ENCODE results near the gene MRPL28.
"Not testable (repeated sequence)": the region's sequence is repeated elsewhere in the genome, so short reads cannot be mapped to it uniquely, and the experiment has no call there.

Gene MRPL28

DNA sequence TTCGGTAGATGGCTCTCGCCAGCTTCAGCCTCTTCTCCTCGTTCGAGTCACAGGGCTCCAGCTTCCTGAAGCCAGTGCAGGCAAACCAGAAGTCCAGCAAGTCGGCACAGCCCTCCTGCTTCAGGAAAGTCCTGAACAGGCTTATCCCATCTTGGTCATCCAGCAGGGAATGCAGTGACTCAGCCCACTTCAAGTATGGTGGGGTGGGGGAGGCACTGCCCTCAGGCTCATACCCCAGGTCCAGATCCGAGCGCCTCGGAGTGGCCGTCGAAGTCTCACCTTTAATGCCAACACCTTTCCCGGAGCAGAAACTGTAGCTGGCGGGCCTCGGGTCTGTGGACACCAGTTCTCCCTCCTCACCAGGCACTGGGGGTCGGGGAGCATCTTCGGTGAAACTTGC is 23.8 kb downstream of the MRPL28 start:
- POLR2A ChIA-PET (ENCODE audit: low non-redundant PET) = no interaction called here
- peak overlapping the region; percentile 77 for H3K27ac ChIP-seq
- peak; percentile 79 for DNase-seq (ENCODE audit: low spot score)
- TF ChIP-seq, protein P1, sequence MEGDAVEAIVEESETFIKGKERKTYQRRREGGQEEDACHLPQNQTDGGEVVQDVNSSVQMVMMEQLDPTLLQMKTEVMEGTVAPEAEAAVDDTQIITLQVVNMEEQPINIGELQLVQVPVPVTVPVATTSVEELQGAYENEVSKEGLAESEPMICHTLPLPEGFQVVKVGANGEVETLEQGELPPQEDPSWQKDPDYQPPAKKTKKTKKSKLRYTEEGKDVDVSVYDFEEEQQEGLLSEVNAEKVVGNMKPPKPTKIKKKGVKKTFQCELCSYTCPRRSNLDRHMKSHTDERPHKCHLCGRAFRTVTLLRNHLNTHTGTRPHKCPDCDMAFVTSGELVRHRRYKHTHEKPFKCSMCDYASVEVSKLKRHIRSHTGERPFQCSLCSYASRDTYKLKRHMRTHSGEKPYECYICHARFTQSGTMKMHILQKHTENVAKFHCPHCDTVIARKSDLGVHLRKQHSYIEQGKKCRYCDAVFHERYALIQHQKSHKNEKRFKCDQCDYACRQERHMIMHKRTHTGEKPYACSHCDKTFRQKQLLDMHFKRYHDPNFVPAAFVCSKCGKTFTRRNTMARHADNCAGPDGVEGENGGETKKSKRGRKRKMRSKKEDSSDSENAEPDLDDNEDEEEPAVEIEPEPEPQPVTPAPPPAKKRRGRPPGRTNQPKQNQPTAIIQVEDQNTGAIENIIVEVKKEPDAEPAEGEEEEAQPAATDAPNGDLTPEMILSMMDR (conservative IDR thresholded peaks at IDR 0.05; ENCODE audit: low read depth) = no peak
- CTCF ChIA-PET = interaction anchor here (0.6 to 3.0 kb wide), 2 partner anchors 15 to 240 kb away, joined by 3 to 15 read pairs; no protein-coding TSS in a partner anchor

DNA sequence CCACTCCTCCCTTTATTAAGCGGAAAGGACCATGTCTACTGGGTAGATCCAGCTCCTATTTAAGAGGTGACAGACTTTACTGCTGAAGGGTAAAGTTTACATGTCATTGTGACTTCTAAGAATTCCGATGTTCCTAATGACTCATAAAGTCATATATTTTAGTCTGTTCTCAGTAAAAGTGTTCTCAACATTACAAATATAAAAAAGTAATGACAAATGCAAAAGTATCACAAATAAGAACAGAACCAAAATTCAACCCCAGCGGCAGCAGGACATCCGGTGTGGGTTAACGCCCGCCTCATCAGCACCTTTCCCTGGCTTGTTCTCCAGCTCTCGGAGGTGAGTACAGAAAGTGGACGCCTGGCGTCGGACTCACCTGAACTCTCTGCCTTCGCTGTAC is 24.6 kb downstream of the MRPL28 start:
- ChIA-PET POLR2A (ENCODE audit: low non-redundant PET) (no interaction called here), CTCF (interaction anchor here (0.5 to 3.0 kb wide), 3 partner anchors 16 to 239 kb away, joined by 3 to 15 read pairs (median 5); no protein-coding TSS in a partner anchor)
- TF ChIP-seq, protein P1 (conservative IDR thresholded peaks at IDR 0.05; ENCODE audit: low read depth) = no peak
- peak overlapping the region; percentile 77 for H3K27ac ChIP-seq
- no peak for DNase-seq (ENCODE audit: low spot score)

DNA sequence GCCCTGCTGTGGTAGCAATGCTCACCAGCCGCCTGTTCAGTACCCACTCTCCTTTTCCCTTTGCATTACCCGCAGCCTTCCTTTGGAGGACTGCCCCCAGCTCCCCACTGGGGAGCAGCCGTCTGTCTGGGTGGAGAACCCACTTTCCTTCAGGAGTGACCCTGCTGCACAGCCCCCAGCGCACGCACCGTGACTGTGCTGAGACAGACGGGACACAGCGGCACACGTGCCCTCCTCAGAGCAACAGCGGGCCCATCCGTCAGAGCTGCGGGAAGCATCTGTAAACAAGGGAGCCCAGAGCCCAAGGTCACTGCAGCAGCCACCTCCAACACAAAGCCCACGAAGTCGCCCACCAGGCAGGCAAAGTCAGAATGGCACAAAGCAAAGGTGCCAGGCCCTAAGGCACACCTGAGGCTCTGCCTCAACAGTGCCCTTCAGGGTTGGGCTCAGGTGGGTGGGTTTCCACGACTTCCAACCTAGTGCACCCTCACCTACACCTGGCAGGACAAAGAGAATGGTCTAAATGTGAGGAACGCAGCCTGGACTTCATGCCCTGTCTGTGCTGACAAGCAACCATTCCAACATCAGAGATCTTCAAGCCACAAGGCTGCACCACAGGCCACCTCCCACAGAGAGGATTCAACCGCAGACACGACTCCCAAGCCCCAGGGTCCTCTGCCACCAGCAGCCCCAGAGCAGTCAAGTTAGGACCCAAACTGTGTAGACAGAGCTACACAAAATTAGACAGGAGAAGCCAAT is 27.7 kb downstream of the MRPL28 start:
- H3K27ac ChIP-seq = peak overlapping the region; percentile 33
- CTCF ChIA-PET = no interaction called here
- DNase-seq (ENCODE audit: low spot score) = no peak
- TF ChIP-seq, protein P1 (conservative IDR thresholded peaks at IDR 0.05; ENCODE audit: low read depth) = no peak
- POLR2A ChIA-PET (ENCODE audit: low non-redundant PET) = interaction anchor here (0.6 kb wide), 1 partner anchor 51 kb away, joined by 3 read pairs; no protein-coding TSS in a partner anchor

DNA sequence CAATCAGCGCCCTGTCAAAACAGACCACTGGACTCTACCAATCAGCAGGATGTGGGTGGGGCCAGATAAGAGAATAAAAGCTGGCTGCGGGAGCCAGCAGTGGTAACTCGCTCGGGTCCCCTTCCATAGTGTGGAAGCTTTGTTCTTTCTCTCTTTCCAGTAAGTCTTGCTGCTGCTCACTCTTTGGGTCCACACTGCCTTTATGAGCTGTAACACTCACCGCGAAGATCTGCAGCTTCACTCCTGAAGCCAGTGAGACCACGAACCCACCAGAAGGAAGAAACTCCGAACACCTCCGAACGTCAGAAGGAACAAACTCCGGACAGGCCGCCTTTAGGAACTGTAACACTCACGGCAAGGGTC is 28.4 kb downstream of the MRPL28 start:
- POLR2A ChIA-PET (ENCODE audit: low non-redundant PET); DNase-seq (ENCODE audit: low spot score); CTCF ChIA-PET: not testable (repeated sequence)
- H3K27ac ChIP-seq = peak overlapping the region; percentile 33; the same call in 1 of the 2 replicates

DNA sequence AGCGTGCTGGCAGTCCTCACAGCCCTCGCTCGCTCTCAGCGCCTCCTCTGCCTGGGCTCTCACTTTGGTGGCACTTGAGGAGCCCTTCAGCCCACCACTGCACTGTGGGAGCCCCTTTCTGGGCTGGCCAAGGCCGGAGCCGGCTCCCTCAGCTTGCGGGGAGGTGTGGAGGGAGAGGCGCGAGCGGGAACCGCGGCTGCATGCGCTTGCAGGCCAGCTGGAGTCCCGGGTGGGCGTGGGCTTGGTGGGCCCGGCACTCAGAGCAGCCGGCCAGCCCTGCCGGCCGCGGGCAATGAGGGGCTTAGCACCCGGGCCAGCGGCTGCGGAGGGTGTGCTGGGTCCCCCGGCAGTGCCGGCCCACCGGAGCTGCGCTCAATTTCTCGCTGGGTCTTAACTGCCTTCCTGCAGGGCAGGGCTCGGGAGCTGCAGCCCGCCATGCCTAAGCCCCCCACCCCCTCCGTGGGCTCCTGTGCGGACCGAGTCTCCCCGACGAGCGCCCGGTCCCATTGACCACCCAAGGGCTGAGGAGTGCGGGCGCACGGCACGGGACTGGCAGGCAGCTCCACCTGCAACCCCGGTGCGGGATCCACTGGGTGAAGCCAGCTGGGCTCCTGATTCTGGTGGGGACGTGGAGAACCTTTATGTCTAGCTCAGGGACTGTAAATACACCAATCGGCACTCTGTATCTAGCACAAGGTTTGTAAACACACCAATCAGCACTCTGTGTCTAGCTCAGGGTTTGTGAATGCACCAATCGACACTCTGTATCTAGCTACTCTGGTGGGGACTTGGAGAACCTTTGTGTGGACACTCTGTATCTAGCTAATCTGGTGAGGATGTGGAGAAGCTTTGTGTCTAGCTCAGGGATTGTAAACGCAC is 29.0 kb downstream of the MRPL28 start:
- CTCF ChIA-PET; DNase-seq (ENCODE audit: low spot score): not testable (repeated sequence)
- POLR2A ChIA-PET (ENCODE audit: low non-redundant PET) = interaction anchor here (0.6 kb wide), 1 partner anchor 102 kb away, joined by 6 read pairs; no protein-coding TSS in a partner anchor
- H3K27ac ChIP-seq = peak overlapping the region; percentile 49; the same call in 1 of the 2 replicates

DNA sequence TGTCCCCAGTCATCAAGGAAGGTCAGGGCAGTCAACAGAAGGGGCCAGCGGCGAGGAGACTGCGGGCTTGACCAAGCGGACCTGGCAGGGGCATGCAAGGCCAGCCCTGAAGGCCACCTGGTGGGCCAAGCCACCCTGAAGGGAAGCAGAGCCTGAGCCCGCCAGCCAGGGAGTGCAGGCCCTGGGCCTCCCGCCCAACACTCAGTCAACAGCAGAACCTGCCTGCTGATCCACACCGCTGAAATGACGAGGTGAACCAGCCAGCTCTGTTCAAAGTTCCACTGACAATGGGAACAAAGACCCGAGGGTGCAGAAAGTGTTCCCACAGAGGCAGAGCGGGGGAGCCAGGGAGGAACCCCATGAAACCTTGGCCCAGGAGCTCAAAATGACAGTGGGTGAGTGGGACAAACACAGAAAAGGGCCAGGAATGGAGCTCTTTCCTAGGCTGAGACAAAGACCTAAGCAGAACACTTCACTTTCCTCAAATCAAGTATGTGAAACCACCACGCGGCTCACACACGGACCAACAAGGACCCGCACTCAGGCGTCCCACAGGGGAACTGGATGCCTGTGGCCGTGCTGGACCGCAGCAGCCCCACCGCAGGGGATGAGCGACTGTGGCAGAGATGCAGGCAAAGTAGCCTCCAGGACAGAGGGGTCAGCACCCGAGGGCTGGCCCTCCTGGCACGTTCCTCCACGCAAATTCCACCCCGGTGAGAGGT is 29.8 kb downstream of the MRPL28 start:
- ChIA-PET POLR2A (ENCODE audit: low non-redundant PET) (no interaction called here), CTCF (no interaction called here)
- H3K27ac ChIP-seq = peak overlapping the region; percentile 49
- TF ChIP-seq, protein P1 (conservative IDR thresholded peaks at IDR 0.05; ENCODE audit: low read depth) = no peak
- DNase-seq (ENCODE audit: low spot score) = no peak

DNA sequence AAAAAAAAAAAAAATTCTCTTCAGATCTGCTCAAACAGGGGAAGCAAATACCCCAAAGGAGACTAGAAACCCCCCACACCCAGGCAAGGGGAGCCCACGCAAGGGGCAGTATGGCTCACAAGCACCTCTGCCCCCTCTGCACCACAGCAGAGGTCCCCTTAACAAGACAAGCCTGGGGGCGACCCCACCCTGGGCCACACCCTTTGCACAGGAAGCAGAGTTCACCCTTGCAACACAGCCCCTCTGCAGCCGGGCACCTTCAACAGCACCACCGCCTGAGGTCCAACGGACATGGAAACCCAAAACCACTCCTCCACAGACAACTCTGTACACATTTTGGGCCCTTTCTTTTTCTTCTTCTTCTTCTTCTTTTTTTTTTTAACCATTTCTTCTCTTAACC is 30.7 kb downstream of the MRPL28 start:
- TF ChIP-seq, protein P1 (conservative IDR thresholded peaks at IDR 0.05; ENCODE audit: low read depth) = no peak
- ChIA-PET POLR2A (ENCODE audit: low non-redundant PET) (no interaction called here), CTCF (no interaction called here)
- H3K27ac ChIP-seq = peak overlapping the region; percentile 49
- DNase-seq (ENCODE audit: low spot score) = no peak
